Heart left ventricle (tissue), 13 donors: ENCODE measurements around the gene PPP1R9A.

ENCODE experiments used
- POLR2A ChIP-seq, 2 donors: fragments of 450-650 bp; IDR thresholded peaks; one replicate each; pipeline ENCODE4 v1.6.1; 2017; ENCODE audit warnings: antibody characterized with exemption in 2 of 2, mild to moderate bottlenecking in 2 of 2, moderate library complexity in 2 of 2
- TF ChIP-seq, protein P1 (sequence below), 12 donors: fragments of 200-600 bp; sonication (generic) in 4 of 12; IDR thresholded peaks; one replicate each; pipeline versions ENCODE4 v1.5.0 to v1.8.0; 2018 to 2022; ENCODE audit warnings: antibody characterized with exemption in 12 of 12, mild to moderate bottlenecking in 5 of 12
- donor health status: ischemic (EF 13 %, LVEDD 7.1; RV severe dilation, severe dysfunction).
- donor health status: DM: no; HTN: yes; CAD: no.
- donor health status: DM: no; HTN: no; CAD: no.
- donor health status: ischemic (EF 25% LVEDD 6.9; RV normal size, moderate dysfunction).
- donor health status: ischemic (EF 25% LVEDD 5.7; RV mildly dilated, moderate dysfunction).
- donor health status: ischemic (EF 35%, LVEDD 5.7; RV mildly dilated, moderate dysfunction).
- donor health status: nonischemic (EF 11% LVEDD 7.7; RV severe dilation, severe dysfunction).
- donor health status: DM: yes; HTN: yes; CAD: no.
- donor health status: PGD.
- donor health status: ischemic (EF 29% LVEDD 5.4; RV normal size, mild dysfunction).
- donor health status: nonischemic (EF 23%, LVEDD 6.1; RV moderate dilation, normal function).

DNA sequence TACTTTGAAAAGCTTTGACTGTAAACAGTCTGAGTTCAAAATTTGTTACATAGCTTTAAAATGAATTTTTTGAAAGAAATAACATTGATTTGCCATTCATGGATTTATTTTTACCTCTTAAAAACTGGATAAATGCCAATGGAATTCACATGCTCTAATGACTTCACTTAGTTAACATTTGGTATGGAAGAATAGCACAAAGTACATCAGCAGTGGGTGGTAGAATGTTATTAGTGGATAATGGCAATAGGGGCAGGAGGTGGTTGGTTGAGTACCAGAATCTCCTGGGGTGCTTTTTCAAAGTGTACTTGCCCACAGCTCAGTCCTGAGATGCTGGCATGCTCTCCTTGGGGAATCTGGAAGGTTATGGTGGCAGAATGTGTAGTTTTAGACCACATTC, 4.7 kb downstream of the PPP1R9A start:
- TF ChIP-seq, protein P1, sequence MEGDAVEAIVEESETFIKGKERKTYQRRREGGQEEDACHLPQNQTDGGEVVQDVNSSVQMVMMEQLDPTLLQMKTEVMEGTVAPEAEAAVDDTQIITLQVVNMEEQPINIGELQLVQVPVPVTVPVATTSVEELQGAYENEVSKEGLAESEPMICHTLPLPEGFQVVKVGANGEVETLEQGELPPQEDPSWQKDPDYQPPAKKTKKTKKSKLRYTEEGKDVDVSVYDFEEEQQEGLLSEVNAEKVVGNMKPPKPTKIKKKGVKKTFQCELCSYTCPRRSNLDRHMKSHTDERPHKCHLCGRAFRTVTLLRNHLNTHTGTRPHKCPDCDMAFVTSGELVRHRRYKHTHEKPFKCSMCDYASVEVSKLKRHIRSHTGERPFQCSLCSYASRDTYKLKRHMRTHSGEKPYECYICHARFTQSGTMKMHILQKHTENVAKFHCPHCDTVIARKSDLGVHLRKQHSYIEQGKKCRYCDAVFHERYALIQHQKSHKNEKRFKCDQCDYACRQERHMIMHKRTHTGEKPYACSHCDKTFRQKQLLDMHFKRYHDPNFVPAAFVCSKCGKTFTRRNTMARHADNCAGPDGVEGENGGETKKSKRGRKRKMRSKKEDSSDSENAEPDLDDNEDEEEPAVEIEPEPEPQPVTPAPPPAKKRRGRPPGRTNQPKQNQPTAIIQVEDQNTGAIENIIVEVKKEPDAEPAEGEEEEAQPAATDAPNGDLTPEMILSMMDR (IDR thresholded peaks at IDR 0.05): no peak
- TF ChIP-seq POLR2A (IDR thresholded peaks at IDR 0.05): no peak
